PC-3 (cell line): ENCODE results near the gene OR5K2. TPM values are rescaled to one million over a fixed set of nuclear protein-coding genes. Genes with fewer than 3 reads are reported as not detected.

Source experiments
- ATAC-seq: fragments of 200-7000 bp; cut with Tn5 transposase; 2 replicates; pipeline ENCODE4 v1.9.1; 2020; ENCODE audit warnings: mild to moderate bottlenecking, moderate library complexity
- BruUV-seq: library from RNA; stranded (reverse); fragments of 400-500 nt; replicated peaks from 2 replicates; lab custom pipeline; 2021; lab: Mats Ljungman, UMichigan
- CTCF ChIA-PET: fragments of 300-600 bp; sonication (Branson Sonifier 250); formaldehyde crosslinking; loops from one replicate; lab custom pipeline; 2022; ENCODE audit warnings: antibody characterized with exemption; lab: Charles Lee
- POLR2A ChIA-PET: fragments of 300-600 bp; sonication (Branson Sonifier 250); formaldehyde crosslinking; loops from one replicate; lab custom pipeline; 2022; ENCODE audit warnings: antibody characterized with exemption; ENCODE audit not compliant: unreplicated experiment; lab: Charles Lee
- DNase-seq: peaks from one replicate; pipeline ENCODE4 v3.0.0-alpha.2; 2015
- H2AFZ ChIP-seq: fragments of 300-600 bp; sonication (generic); 2 replicates; pipeline ENCODE4 v1.6.0; 2016; ENCODE audit warnings: antibody characterized with exemption, low read length
- H3F3A ChIP-seq: fragments of 300-600 bp; sonication (generic); one replicate; pipeline ENCODE4 v1.6.0; 2017; ENCODE audit warnings: antibody characterized with exemption, low read length, control low read depth, mild to moderate bottlenecking; ENCODE audit not compliant: unreplicated experiment
- H3K27ac ChIP-seq: fragments of 300-600 bp; sonication (generic); 2 replicates; pipeline ENCODE4 v1.5.1; 2016; ENCODE audit warnings: mild to moderate bottlenecking, low read length
- H3K27me3 ChIP-seq: fragments of 300-600 bp; sonication (generic); 2 replicates; pipeline ENCODE4 v1.6.1; 2016; ENCODE audit warnings: low read length, mixed read lengths
- H3K36me3 ChIP-seq: fragments of 300-600 bp; sonication (generic); 2 replicates; pipeline ENCODE4 v1.6.1; 2016; ENCODE audit warnings: low read depth, mixed run types, low read length, mixed read lengths
- H3K4me1 ChIP-seq: fragments of 300-600 bp; sonication (generic); 2 replicates; pipeline ENCODE4 v1.5.1; 2016; ENCODE audit warnings: low read length; ENCODE audit not compliant: insufficient read depth
- H3K4me2 ChIP-seq: fragments of 300-600 bp; sonication (generic); 2 replicates; pipeline ENCODE4 v1.6.0; 2016; ENCODE audit warnings: low read length
- H3K4me3 ChIP-seq: fragments of 300-600 bp; sonication (generic); 2 replicates; pipeline ENCODE4 v1.5.1; 2016; ENCODE audit warnings: mild to moderate bottlenecking, low read length, mixed read lengths
- H3K79me2 ChIP-seq: fragments of 300-600 bp; sonication (generic); 2 replicates; pipeline ENCODE4 v1.6.1; 2017; ENCODE audit warnings: low read length, mixed read lengths
- H3K9ac ChIP-seq: fragments of 300-600 bp; sonication (generic); 2 replicates; pipeline ENCODE4 v1.6.0; 2016; ENCODE audit warnings: mild to moderate bottlenecking, low read length
- H3K9me2 ChIP-seq: fragments of 300-600 bp; sonication (generic); replicated peaks from 2 replicates; pipeline ENCODE4 v1.6.1; 2016; ENCODE audit warnings: mixed run types, low read length, mixed read lengths
- H3K9me3 ChIP-seq: fragments of 300-600 bp; sonication (generic); 2 replicates; pipeline ENCODE4 v1.6.1; 2016; ENCODE audit warnings: low read length, mixed read lengths
- H4K20me1 ChIP-seq: fragments of 300-600 bp; sonication (generic); 2 replicates; pipeline ENCODE4 v1.6.1; 2016; ENCODE audit warnings: low read length, mixed read lengths
- CTCF ChIP-seq: fragments of 300-600 bp; sonication (generic); conservative IDR thresholded peaks from 2 replicates; pipeline ENCODE4 v1.5.1; 2017; ENCODE audit warnings: antibody characterized with exemption, low read depth, mild to moderate bottlenecking, low read length
- EZH2 ChIP-seq: fragments of 300-600 bp; sonication (generic); IDR thresholded peaks from one replicate; pipeline ENCODE4 v1.6.1; 2017; ENCODE audit warnings: antibody characterized with exemption, mild to moderate bottlenecking, low read length; ENCODE audit not compliant: unreplicated experiment
- EZH2phosphoT487 ChIP-seq: fragments of 300-600 bp; sonication (generic); IDR thresholded peaks from 2 replicates; pipeline ENCODE4 v1.6.1; 2018; ENCODE audit warnings: mild to moderate bottlenecking, antibody characterized with exemption, low read length, borderline replicate concordance
- intact Hi-C: fragments of 100-400 bp; cut with micrococcal nuclease; formaldehyde crosslinking; loops from 2 replicates; pipeline ENCODE4 v1.9.0; 2023
- total RNA-seq: library from RNA; depleted of rRNA; stranded (reverse); fragments of >200 nt; gene quantifications from 2 replicates; pipeline ENCODE4 v1.2.3, GENCODE V29; 2014

OR5K2 gene
- total RNA-seq, 1 experiment from 2014 or later = not detected

GRCh38 chr3:98513736-98514135 is 16.3 kb downstream of the OR5K2 start:
- ChIA-PET POLR2A (interaction anchor here (0.6 to 0.7 kb wide), 2 partner anchors 62 to 71 kb away, joined by 5 read pairs; no protein-coding TSS in a partner anchor), CTCF (interaction anchor here (0.5 kb wide), 1 partner anchor 301 kb away, joined by 3 read pairs; no protein-coding TSS in a partner anchor)
- Histone ChIP-seq H3K4me2 (peak overlapping the region; percentile 63), H3K9ac (0 out of 2 replicates have a peak overlapping the region, but pooled peaks have one; percentile 6), H3K27me3 (no peaks in the 10 kb centered on the region), H3K9me3 (no peaks in the 10 kb centered on the region), H3K79me2 (peaks cover 7% of the 10 kb centered on the region), H3K4me3 (no peak overlapping the region), H3K4me1 (peaks cover 31% of the 10 kb centered on the region), H3F3A (peaks cover 11% of the 10 kb centered on the region), H4K20me1 (0 out of 2 replicates have a peak, but pooled peaks cover 7% of the 10 kb centered on the region), H2AFZ (no peak overlapping the region), H3K36me3 (peaks cover 23% of the 10 kb centered on the region), H3K9me2 (no peaks in the 10 kb centered on the region; the same call in 1 of the 2 replicates), H3K27ac (peak overlapping the region; percentile 77)
- intact Hi-C loops = loop anchor here (1.0 to 2.0 kb wide), 3 partner anchors 9 to 475 kb away; partner anchors contain the start of gene CLDND1
- ATAC-seq (no peak), DNase-seq (no peak)
- TF ChIP-seq EZH2 = no peak
- no peak for TF ChIP-seq EZH2phosphoT487
- no peak for TF ChIP-seq CTCF
- no TSS peak for BruUV-seq

GRCh38 chr3:98514948-98515347 is 17.5 kb downstream of the OR5K2 start:
- ChIA-PET POLR2A (no interaction called here), CTCF (no interaction called here)
- Histone ChIP-seq H3K79me2 (peaks cover 20% of the 10 kb centered on the region), H2AFZ (no peak overlapping the region), H3K4me1 (peaks cover 37% of the 10 kb centered on the region), H3K4me2 (no peak overlapping the region), H3K36me3 (peaks cover 35% of the 10 kb centered on the region), H3K9me3 (no peaks in the 10 kb centered on the region), H3K27ac (no peak overlapping the region), H3F3A (peaks cover 11% of the 10 kb centered on the region), H3K9ac (no peak overlapping the region), H3K4me3 (no peak overlapping the region), H3K9me2 (no peaks in the 10 kb centered on the region; the same call in 1 of the 2 replicates), H3K27me3 (no peaks in the 10 kb centered on the region), H4K20me1 (peaks cover 18% of the 10 kb centered on the region; the same call in 1 of the 2 replicates)
- ATAC-seq (no peak), DNase-seq (no peak)
- no TSS peak for BruUV-seq
- no peak for TF ChIP-seq CTCF
- TF ChIP-seq EZH2phosphoT487 = no peak
- no peak for TF ChIP-seq EZH2
- intact Hi-C loops = no loop called here

GRCh38 chr3:98518816-98519215 is 21.3 kb downstream of the OR5K2 start:
- CTCF ChIA-PET = no interaction called here
- H3F3A ChIP-seq = peaks cover 1% of the 10 kb centered on the region
- H2AFZ ChIP-seq = no peak overlapping the region
- POLR2A ChIA-PET = no interaction called here
- no TSS peak for BruUV-seq
- H3K9ac ChIP-seq = no peak overlapping the region
- H3K9me3 ChIP-seq = no peaks in the 10 kb centered on the region
- peaks cover 29% of the 10 kb centered on the region; the same call in 1 of the 2 replicates for H4K20me1 ChIP-seq
- intact Hi-C loops = no loop called here
- H3K4me3 ChIP-seq = no peak overlapping the region
- H3K79me2 ChIP-seq = peaks cover 44% of the 10 kb centered on the region
- DNase-seq (no peak), ATAC-seq (no peak)
- no peaks in the 10 kb centered on the region for H3K9me2 ChIP-seq
- no peaks in the 10 kb centered on the region for H3K27me3 ChIP-seq
- TF ChIP-seq CTCF = no peak
- TF ChIP-seq EZH2 = no peak
- no peak for TF ChIP-seq EZH2phosphoT487
- H3K4me1 ChIP-seq = peaks cover 25% of the 10 kb centered on the region
- peaks cover 49% of the 10 kb centered on the region for H3K36me3 ChIP-seq
- no peak overlapping the region for H3K27ac ChIP-seq
- no peak overlapping the region for H3K4me2 ChIP-seq
